ENCODE data around the gene SLCO4A1. TPM values are rescaled to one million over a fixed set of nuclear protein-coding genes. Genes with fewer than 3 reads are reported as not detected.

SLCO4A1 gene
- total and polyA plus RNA-seq, 2 of the 4 experiments (the other 2 are of a cell fraction): 0.72 to 1.1 TPM

GRCh38 chr20:62665153-62665754 lies 23.0 kb downstream of the SLCO4A1 start:
- Histone ChIP-seq H3K4ac (ENCODE audit: low read depth, low read length) (no peak overlapping the region), H3K56ac (ENCODE audit: extremely low read depth, insufficient read depth, low read length) (no peak overlapping the region), H3K79me1 (ENCODE audit: low read depth in 1 of 2, low read length in 2 of 2) (no peaks in the 10 kb centered on the region), H3K4me1 (ENCODE audit: control insufficient read depth, insufficient read depth, low read length) (peaks cover 5% of the 10 kb centered on the region), H3K23ac (ENCODE audit: low read depth, low read length) (no peak overlapping the region), H4K8ac (ENCODE audit: low read depth in 2 of 2, low read length in 2 of 2) (no peak overlapping the region), H3K9me1 (ENCODE audit: insufficient read depth, low read length) (no peaks in the 10 kb centered on the region), H2AK9ac (replicated peaks; ENCODE audit: low read depth, low read length, poor library complexity) (no peak overlapping the region), H3K27me3 (ENCODE audit: control insufficient read depth, insufficient read depth, low read length) (no peaks in the 10 kb centered on the region), H2BK20ac (ENCODE audit: low read depth, low read length) (no peak overlapping the region), H3K4me3 (ENCODE audit: insufficient read depth, low read depth, low read length) (no peak overlapping the region), H2BK5ac (ENCODE audit: low read depth, low read length, poor library complexity, severe bottlenecking) (no peak overlapping the region), H3K9ac (ENCODE audit: low read depth, low read length) (no peak overlapping the region), H4K20me1 (ENCODE audit: insufficient read depth, low read length) (no peaks in the 10 kb centered on the region; the same call in none of the 2 replicates), H2BK120ac (ENCODE audit: low read depth, low read length) (no peak overlapping the region), H3K14ac (replicated peaks; ENCODE audit: low read depth, low read length) (no peak overlapping the region), H3K27ac (ENCODE audit: insufficient read depth, low read length) (no peak overlapping the region), H2AFZ (replicated peaks; ENCODE audit: low read length, poor library complexity) (no peak overlapping the region), H3K18ac (ENCODE audit: low read depth, low read length) (no peak overlapping the region), H2BK15ac (ENCODE audit: low read depth, low read length) (no peak overlapping the region), H3K9me3 (ENCODE audit: control insufficient read depth, insufficient read depth, low read length) (no peaks in the 10 kb centered on the region), H4K91ac (ENCODE audit: insufficient read depth, low read depth, low read length) (no peak overlapping the region), H2AK5ac (ENCODE audit: low read depth, low read length) (no peak overlapping the region), H3K36me3 (ENCODE audit: control insufficient read depth, insufficient read depth, low read length) (no peaks in the 10 kb centered on the region), H4K5ac (ENCODE audit: low read depth, low read length) (no peak overlapping the region), H3K4me2 (ENCODE audit: low read depth, low read length) (no peak overlapping the region)
- 95% methylated on average over 10 of the region's 12 CpGs; no CpG with 5 or more reads in 1 of the 2 experiments for WGBS, 2 experiments (ENCODE audit: extremely low coverage in 2 of 2, insufficient read length in 1 of 2)
- no peak for TF ChIP-seq RAD21 (IDR thresholded peaks at IDR 0.05; ENCODE audit: low read length)
- BruUV-seq (replicated peaks): no TSS peak
- dilution Hi-C loops (cut with HindIII; ENCODE audit: low sequenced_read_pairs, unreplicated experiment) (no loop called here), intact Hi-C loops (cut with micrococcal nuclease) (no loop called here), in situ Hi-C loops (cut with MboI; ENCODE audit: low sequenced_read_pairs) (loop anchor here (5.0 kb wide), 1 partner anchor 127 kb away; no protein-coding TSS in a partner anchor)
- POLR2A ChIA-PET (ENCODE audit: unreplicated experiment): no interaction called here
- CTCF ChIA-PET: no interaction called here
- DNase-seq: no peak
- ATAC-seq (ENCODE audit: low read depth): no peak

Measured in IMR-90 (cell line).